Measurements from ENCODE around the gene COL8A2.

COL8A2 gene

DNA sequence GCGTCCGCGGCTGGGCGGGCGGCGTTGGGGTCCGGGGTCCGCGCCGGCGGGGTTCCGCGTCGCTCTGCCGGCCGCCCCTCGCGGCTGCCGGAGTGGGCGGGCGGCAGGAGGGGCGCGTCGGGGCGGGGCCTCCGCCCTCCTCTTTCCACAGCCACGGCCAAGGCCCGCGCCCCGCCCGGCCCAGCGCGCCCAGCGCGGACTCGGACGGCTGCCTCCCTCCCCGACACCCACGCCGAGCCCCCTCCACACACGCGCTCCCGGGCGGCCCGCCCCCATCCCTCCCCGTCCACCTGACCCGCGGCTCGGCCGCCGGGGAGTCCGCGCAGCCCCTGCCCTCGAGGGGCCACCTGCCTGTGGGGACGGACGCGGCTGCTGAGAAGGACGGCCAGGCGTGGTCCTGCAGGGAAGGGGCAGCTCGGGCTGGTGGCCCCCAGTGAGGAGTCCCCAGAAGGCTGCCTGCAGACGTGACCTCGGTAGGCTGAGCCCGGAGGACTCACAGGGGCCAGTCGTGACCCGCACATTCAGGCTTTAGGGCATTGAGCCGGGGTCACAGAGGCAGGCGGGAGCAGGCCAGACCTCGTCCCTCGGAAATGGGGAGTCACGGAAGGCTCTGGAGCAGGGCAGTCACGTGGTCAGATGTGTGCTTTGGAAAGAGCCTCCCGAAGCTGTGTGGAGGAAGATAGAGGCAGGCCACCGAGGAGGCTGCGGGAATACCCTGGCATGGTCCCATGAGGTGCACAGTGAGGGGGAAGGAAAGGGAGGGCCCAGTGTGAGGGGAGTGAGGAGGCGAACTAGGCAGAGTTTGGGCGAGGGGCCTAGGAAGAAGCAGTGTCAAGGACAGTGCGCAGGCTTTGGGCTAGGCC, at the start of gene COL8A2:
COL8A2 (minus strand) TSS at position 94 of the 863 bp plus-strand sequence. CDS start 24,980 bp downstream, outside the sequence.
- no peak within 1 kb of the TSS for H3K27ac ChIP-seq
- no peak for TF ChIP-seq ZFX (IDR thresholded peaks at IDR 0.05; ENCODE audit: borderline replicate concordance)
- TF ChIP-seq, protein P1, sequence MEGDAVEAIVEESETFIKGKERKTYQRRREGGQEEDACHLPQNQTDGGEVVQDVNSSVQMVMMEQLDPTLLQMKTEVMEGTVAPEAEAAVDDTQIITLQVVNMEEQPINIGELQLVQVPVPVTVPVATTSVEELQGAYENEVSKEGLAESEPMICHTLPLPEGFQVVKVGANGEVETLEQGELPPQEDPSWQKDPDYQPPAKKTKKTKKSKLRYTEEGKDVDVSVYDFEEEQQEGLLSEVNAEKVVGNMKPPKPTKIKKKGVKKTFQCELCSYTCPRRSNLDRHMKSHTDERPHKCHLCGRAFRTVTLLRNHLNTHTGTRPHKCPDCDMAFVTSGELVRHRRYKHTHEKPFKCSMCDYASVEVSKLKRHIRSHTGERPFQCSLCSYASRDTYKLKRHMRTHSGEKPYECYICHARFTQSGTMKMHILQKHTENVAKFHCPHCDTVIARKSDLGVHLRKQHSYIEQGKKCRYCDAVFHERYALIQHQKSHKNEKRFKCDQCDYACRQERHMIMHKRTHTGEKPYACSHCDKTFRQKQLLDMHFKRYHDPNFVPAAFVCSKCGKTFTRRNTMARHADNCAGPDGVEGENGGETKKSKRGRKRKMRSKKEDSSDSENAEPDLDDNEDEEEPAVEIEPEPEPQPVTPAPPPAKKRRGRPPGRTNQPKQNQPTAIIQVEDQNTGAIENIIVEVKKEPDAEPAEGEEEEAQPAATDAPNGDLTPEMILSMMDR (IDR thresholded peaks at IDR 0.05) = no peak

DNA sequence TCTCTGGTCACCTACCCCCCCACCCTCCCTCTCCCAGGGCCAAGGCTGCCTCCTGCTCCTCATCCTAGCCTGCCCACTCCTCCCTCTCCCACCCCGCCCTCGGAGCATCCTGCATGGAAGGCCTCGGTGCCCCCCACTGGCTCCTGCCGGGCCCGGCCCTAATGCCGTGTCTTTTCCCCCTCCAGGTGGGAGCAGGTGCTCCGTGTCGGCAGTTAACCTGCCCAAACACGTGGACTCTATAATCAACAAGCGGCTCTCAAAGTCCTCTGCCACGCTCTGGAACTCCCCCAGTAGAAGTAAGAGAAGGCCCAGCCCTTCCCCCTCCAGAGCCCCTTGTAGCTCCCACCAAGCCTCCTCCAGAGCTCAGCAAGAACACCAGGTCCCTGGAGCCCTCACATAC, 49.7 kb upstream of the COL8A2 start:
- no peak for TF ChIP-seq ZFX (IDR thresholded peaks at IDR 0.05; ENCODE audit: borderline replicate concordance)
- TF ChIP-seq, protein P1 (IDR thresholded peaks at IDR 0.05) = no peak
- H3K27ac ChIP-seq = 0 out of 2 replicates have a peak overlapping the region, but pooled peaks have one; percentile 3

DNA sequence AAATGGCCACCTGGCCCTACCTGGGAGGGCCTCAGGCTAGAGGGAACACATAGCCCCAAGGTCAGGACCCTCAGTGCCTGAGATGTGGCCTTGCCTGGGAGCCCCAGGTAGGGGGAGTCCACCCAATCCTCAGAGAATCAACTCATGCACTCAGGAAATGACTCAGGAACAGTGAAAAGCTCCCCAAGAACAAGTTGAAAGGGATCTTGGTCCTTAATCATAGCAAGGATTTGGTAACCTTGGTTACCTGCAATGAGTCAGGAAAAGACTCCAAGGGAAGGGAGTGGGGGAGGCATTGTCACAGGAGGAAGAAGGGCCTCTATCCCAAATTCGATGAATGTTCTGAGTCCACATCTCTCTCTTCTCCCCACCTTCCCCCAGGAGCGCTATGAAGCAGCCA, 48.0 kb upstream of the COL8A2 start:
- TF ChIP-seq, protein P1 (IDR thresholded peaks at IDR 0.05) = no peak
- TF ChIP-seq ZFX (IDR thresholded peaks at IDR 0.05; ENCODE audit: borderline replicate concordance) = no peak
- H3K27ac ChIP-seq = no peak overlapping the region

DNA sequence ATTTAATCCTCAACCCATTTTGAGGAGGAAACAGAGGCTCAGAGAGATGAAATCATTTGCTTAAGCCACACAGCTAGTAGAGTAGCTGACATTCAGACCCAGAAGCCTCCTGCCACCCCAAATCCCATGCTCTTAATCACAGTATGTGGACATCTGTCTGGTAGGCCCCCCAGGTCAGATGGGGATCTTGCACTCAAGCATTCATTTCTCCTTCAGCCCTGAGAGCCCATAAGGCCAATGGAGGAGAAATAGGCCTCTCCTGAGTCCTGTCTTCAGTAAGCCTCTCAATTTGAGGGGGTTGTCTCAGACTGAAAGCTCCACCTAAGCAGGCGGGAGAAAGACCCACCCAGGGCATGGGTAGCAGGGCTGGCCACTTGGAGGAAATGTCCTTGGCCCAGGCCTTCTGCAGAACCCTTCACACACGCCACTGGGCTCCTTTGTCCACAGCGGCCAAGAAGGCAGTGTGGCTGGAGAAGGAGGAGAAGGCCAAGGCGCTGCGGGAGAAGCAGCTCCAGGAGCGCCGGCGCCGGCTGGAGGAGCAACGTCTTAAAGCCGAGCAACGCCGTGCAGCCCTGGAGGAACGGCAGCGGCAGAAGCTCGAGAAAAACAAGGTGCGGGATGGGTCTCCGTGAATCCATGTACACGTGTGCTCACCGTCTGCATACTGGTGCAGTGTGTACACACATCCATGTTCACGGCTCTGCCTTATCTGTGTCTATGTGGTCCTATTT, 47.2 kb upstream of the COL8A2 start:
- H3K27ac ChIP-seq = no peak overlapping the region

DNA sequence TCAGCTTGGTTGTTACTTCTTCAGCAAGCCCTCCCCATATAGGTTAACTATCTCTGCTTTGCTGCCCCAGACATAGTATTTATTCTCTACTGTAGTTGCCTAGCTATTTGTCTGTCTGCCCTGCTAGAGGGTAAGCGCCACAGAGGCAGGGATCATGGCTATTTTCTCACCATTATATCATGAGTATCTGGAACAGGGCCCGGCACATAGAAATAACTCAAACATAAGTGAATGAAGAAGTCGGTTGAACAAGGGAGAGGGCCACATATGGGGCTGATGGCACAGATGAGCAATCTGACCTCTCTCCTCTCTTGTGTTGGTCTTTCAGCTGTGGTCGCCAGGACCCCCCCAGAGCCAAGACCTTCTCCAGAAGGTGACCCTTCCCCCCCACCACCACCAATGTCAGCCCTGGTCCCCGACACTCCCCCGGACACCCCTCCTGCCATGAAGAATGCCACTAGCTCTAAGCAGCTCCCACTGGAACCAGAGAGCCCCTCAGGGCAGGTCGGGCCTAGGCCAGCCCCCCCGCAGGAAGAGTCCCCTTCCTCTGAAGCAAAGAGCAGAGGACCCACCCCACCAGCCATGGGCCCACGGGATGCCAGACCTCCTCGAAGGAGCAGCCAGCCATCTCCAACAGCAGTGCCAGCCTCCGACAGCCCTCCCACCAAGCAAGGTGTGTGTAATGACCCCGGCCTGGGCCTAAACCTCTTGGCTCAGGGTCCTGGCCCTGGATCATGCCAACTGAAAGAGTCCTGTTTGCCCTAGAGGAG, 45.8 kb upstream of the COL8A2 start:
- TF ChIP-seq ZFX (IDR thresholded peaks at IDR 0.05; ENCODE audit: borderline replicate concordance) = no peak
- TF ChIP-seq, protein P1 (IDR thresholded peaks at IDR 0.05) = no peak
- no peak overlapping the region for H3K27ac ChIP-seq

More for the DNA sequence above, 47.2 kb upstream of the COL8A2 start:
- TF ChIP-seq, protein P1 (IDR thresholded peaks at IDR 0.05) = no peak
- no peak for TF ChIP-seq ZFX (IDR thresholded peaks at IDR 0.05; ENCODE audit: borderline replicate concordance)

DNA sequence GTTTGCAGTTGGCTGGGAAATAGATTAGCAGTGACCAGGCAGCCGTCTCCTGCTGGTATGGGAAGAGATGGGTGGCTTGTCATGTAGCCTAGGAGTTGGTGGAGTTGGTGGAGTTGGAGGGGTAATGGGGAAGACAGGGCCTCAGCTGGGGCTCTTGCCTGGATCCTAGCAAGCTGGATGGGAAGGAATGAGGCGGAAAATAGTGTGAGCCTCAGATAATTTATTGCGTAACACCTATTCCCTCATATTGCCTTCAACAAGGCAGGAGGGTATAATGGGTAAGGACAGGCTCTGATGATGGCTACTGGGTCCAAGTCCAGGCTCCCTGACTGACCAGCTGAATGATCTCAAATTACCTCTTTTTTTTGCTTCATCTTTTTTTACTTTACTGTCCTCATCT, 43.5 kb upstream of the COL8A2 start:
- H3K27ac ChIP-seq = no peak overlapping the region
- TF ChIP-seq, protein P1 (IDR thresholded peaks at IDR 0.05) = no peak
- TF ChIP-seq ZFX (IDR thresholded peaks at IDR 0.05; ENCODE audit: borderline replicate concordance) = no peak
